ENCODE data around the gene JUP.
A peak's percentile ranks its signal among the peaks of the same experiment; 100 is the strongest.
"Not testable (repeated sequence)": the region's sequence is repeated elsewhere in the genome, so short reads cannot be mapped to it uniquely, and the experiment has no call there.

The JUP gene

GRCh38 chr17:41786227-41787020 lies at the start of gene JUP:
Gene JUP, minus strand, starts transcription at chr17:41786711. Its CDS starts 14,857 bp downstream, at chr17:41771854.
- peak; percentile 91 for DNase-seq

GRCh38 chr17:41835800-41836549 lies 49.5 kb upstream of the JUP start, which contains the start of gene NT5C3B:
Gene NT5C3B, minus strand, starts transcription at chr17:41836232. Its CDS starts 39 bp downstream, at chr17:41836193.
- peak; percentile 48 for DNase-seq

GRCh38 chr17:41835214-41835799 lies 48.8 kb upstream of the JUP start:
- DNase-seq = peak; percentile 1

GRCh38 chr17:41829961-41830360 lies 43.5 kb upstream of the JUP start:
- DNase-seq = not testable (repeated sequence)

GRCh38 chr17:41825175-41825845 lies 38.8 kb upstream of the JUP start:
- no peak for DNase-seq

- DNase-seq = no peak
These were observed 37.6 kb upstream of the JUP start for GRCh38 chr17:41824086-41824485.

DNA sequence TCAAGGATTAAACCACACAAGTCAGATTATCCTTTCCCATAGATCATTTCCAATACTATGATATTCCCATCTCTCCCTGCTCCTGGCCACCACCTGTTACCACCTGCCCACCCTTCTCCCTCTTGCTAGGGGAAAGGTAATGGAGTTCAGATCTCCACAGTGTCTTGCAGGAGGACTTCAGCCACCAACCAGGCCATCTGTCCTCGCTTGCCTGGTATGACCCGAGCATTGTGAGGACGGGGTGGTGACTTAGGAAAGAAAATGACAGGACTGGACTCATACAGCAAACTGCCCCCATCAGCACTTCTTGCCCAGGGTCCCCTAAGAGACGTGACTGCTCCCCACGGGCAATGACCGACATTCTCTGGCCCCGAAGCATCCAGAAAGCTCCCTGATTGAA lies 37.1 kb upstream of the JUP start:
- DNase-seq = no peak

DNA sequence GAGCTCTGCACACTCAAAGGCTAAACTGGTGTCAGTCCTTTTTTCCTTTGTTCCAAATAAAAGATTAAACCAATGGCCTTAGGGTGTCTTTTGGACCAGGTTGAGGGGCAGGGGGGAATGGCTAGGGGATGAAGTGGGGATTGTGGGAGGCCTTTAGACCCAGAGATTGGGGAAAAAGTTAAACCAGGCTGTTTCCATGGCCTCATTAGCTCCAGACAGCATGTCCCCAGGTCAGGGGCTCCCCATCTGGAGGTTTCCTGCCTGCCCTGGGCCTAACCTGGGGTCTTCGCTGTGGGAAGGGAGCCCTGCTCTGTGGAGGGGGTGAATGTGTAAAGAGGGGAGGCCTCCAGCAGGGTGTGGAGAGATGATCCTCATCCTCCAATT lies 36.6 kb upstream of the JUP start:
- no peak for DNase-seq

- no peak for DNase-seq
These were observed 36.0 kb upstream of the JUP start for GRCh38 chr17:41822216-41823140.

DNA sequence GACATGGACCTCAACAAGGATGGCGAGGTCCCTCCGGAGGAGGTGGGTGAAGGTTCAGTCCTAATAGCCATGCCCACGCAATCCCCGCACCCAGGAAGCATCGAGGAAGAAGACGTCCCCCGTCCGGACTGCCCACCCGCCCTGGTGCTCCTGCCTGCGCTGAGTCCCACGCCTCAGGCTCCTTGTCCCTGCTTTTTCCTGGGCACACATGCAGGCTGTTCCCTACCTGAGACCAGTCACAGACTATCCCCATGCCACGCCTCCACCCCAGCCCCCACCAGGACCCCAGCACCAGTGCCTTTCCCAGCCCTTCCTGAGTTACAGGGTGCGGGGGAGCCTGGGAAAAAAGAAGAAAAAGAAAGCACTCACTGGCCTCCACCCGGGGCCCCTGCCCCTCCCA lies 35.3 kb upstream of the JUP start:
- no peak for DNase-seq

DNA sequence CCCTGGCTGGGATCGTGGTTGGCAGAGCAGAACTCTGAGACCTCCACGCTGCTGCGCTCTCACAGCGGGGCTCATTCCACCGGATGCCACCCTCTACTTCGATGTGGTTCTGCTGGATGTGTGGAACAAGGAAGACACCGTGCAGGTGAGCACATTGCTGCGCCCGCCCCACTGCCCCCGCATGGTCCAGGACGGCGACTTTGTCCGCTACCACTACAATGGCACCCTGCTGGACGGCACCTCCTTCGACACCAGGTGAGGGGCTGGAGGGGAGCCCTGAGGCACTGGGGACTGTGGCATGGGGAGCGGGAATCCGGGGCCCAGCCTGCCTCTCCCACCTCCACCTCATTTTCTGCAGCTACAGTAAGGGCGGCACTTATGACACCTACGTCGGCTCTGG lies 31.5 kb upstream of the JUP start:
- DNase-seq = no peak

DNA sequence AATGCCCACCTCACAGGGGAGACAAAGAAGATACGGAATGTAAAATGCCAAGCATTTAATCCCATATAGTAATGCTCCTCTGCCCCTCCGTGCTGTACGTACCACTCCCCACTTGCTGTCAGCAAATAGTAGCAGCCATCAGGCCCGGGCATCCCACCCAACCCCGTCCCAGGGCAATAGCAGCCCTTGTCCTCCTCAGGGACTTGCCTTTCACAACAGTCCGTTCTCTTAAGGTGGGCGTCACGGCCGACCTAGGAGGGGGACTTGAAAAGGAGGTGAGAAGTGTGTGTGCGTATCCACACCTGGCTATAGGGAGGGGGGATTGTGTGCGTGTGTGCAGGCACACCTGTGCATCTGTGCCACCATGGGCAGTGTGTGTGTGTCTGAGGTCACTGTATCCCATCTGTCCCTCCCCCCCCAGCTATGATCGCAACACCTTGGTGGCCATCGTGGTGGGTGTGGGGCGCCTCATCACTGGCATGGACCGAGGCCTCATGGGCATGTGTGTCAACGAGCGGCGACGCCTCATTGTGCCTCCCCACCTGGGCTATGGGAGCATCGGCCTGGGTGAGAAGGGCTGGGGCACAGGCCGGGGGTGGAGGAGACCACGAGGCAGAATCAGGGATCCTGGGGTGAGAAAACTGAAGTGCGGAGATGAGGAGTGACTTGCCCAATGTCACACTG lies 30.3 kb upstream of the JUP start:
- DNase-seq = no peak

GRCh38 chr17:41814195-41814594 lies 27.7 kb upstream of the JUP start:
- no peak for DNase-seq

DNA sequence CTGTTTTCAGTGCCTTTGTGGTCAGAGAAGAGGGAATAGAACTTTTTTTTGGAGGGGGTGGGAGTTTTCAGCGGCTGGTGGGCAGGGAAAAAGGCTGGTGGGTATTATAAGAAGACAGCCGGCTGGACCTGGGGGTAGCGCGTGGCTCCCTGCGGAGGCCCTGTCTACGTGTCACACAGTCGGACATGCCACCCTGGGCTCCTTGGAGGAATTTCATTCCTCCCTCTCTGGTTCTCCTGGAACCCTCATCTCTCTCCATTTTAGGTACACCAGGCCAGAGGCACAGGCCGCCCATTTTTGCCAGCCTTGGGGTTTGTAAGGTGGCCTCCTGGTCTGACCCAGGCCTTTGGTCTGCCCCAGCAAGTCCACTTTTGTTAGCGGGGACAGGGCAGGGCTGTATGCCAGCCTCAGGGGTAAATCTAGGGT lies 27.2 kb upstream of the JUP start:
- DNase-seq = no peak

DNA sequence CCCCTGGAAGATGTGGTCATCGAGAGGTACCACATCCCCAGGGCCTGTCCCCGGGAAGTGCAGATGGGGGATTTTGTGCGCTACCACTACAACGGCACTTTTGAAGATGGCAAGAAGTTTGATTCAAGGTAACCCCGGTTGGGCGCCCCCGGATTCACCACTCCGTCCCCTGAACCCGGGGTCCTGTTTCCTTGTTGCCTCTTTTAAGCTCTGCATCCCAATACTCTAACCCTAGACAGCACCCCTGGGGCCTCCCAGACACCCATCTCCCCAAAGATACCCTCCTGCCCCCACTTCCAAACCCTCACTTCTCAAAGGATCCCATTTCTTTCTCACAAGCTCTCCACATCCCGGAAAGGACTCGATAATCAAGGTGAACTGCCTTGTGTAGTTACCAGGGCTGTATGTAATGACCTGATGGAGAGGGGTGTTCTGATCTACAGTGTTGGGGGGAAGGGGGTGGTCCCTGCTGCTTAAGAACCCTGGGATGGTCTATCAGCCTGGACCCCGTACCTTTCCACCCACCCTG lies 26.7 kb upstream of the JUP start:
- no peak for DNase-seq

DNA sequence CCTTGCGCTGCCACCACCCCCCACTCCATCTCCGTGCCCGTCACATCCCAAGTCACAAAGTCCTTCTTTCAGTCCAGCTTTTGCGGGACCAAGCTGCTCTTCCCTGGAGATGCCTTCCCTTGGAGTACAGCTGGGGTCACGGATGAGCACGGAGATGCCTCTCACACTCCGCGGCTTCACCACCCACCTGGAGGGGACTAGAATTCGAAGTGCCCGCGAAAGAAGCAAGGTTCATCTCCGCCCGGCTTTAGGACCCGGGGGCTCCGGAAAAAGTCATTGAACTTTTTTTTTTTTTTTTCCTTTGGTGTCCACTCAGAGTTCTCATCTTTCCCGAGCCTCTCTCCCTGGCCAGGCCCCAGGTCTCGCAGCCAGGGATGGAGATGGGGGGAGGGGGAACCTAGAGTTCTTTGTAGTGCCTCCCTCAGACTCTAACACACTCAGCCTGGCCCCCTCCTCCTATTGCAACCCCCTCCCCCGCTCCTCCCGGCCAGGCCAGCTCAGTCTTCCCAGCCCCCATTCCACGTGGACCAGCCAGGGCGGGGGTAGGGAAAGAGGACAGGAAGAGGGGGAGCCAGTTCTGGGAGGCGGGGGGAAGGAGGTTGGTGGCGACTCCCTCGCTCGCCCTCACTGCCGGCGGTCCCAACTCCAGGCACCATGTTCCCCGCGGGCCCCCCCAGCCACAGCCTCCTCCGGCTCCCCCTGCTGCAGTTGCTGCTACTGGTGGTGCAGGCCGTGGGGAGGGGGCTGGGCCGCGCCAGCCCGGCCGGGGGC lies 26.1 kb upstream of the JUP start, which contains the start of gene FKBP10:
Gene FKBP10, plus strand, starts transcription at position 624 of the 771 bp plus-strand sequence. Its CDS starts 31 bp downstream, at position 655.
- peak; percentile 44 for DNase-seq

- peak; percentile 76 for DNase-seq
These were observed 25.3 kb upstream of the JUP start, which contains the start of gene P3H4 for GRCh38 chr17:41811549-41812380. Gene P3H4, minus strand, starts transcription at chr17:41811949. Its CDS starts 34 bp downstream, at chr17:41811915.

- DNase-seq = no peak
These were observed 24.4 kb upstream of the JUP start for GRCh38 chr17:41810659-41811548.
